Measurements from ENCODE around the gene ZNF488. TPM values are rescaled to one million over a fixed set of nuclear protein-coding genes. Genes with fewer than 3 reads are reported as not detected.

The ZNF488 gene
- total RNA-seq, 1 donor from 2014 or later, result 0.29 TPM

DNA sequence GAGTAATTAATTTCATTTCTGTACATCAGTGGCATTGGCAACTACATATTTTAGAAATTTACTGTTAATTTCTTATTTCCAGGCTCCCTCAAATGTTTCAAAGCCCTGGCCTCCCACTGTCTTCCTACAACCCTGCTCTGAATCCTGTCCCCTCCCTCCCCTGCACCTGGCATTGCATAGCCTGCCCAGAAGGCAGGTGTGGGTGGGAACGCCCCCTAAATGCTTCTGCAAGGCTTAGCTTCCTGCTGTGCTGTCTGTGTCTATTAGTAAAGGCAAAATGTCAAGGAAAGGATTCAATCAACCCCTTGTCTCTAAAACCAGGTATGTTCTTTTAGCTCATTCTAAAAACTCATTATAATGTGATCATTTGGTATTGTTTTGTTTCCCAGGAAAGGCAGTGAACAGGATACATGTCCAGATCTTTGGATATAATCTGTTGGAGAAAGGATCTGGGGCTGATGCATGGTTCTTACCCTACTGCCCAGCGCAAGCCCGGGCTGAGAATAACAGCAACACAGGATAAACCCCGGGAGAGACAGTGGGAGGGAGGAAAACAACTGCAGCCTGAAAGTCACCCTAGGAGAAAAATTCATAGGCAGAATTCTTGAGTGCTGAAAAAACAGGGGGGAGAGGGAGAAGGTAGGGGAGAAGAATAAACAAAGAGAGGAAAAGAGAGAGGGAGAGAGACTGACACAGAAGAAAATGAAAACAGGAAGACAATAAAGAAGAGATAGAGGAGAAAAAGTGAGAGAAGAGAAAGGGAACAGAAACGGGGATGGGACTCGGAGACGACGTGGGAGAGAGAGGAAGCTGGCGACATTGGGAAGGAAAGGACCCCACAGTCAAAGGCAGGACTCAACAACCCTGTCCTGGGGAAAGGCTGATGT is 589 bp downstream of the ZNF488 start:
- Histone ChIP-seq H3K27me3 (ENCODE audit: control insufficient read depth, insufficient read depth, low read length) (peaks cover 8% of the 10 kb centered on the region), H3K36me3 (ENCODE audit: control insufficient read depth, insufficient read depth, low read length) (no peaks in the 10 kb centered on the region), H3K4me3 (ENCODE audit: low read depth, low read length) (peak overlapping the region; percentile 78)
- no peak for DNase-seq (ENCODE audit: low read depth)
- TF ChIP-seq, protein P1, sequence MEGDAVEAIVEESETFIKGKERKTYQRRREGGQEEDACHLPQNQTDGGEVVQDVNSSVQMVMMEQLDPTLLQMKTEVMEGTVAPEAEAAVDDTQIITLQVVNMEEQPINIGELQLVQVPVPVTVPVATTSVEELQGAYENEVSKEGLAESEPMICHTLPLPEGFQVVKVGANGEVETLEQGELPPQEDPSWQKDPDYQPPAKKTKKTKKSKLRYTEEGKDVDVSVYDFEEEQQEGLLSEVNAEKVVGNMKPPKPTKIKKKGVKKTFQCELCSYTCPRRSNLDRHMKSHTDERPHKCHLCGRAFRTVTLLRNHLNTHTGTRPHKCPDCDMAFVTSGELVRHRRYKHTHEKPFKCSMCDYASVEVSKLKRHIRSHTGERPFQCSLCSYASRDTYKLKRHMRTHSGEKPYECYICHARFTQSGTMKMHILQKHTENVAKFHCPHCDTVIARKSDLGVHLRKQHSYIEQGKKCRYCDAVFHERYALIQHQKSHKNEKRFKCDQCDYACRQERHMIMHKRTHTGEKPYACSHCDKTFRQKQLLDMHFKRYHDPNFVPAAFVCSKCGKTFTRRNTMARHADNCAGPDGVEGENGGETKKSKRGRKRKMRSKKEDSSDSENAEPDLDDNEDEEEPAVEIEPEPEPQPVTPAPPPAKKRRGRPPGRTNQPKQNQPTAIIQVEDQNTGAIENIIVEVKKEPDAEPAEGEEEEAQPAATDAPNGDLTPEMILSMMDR (IDR thresholded peaks at IDR 0.05; ENCODE audit: insufficient read depth, low read length, poor library complexity, severe bottlenecking), result no peak

DNA sequence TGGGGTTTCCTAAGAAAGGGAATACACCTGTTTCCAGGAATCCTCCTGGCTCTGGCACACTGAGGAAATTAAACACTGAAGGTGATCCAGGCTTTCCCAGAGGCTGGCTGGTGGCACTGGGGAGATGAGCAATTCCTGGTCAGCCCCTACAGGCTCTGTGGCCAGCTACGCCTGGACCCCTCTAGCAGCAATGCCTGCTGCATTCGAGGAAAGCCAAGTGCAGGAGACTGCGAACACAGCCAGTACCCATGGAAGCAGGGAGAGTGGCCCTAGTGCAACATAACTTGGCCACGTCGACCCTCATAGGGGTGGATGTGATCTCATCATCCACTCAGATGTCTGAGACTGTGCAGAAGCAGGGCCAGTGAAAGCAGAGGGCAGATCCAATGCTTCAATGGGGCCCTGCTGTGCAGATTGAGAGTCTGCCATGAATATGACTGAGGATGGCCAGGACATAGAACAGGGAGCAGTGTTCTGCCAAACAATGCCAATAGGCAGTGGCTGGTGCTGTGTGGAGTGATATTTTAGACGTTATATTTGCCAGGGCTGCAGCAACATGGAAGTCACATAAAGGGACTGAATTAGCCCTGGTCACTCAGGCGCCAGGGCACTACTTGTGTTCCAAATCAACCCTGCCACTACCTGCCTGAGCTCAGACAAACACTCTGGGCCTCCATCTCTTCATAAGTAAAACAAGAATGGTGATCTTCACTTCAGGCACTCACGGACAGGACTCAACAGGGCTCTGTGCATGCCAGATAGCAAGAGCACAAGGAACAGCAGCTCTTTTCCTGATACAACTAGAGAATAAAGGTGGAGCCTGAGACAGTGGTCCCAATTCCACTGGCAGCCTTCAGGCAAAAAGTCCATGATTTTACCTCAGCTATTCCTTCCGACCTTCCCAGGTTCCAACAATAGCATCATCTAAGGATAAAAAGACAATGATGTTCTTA is 2.4 kb downstream of the ZNF488 start:
- Histone ChIP-seq H3K4me3 (ENCODE audit: low read depth, low read length) (no peak overlapping the region), H3K27me3 (ENCODE audit: control insufficient read depth, insufficient read depth, low read length) (peaks cover 15% of the 10 kb centered on the region)

DNA sequence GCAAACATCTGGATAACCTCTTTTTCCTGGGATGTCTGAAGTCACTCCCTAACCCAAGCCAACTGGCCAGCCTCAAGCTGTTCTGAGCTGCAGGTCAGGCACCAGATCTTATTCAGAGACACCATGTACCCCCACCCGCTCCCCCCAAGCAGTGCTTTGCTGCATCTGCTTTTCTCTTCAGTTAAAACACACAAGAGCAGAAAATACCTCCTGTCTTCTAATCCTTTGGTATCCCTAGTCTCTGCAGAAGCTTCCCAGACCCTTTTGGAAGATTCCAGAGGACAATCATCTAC is 3.0 kb downstream of the ZNF488 start:
- Histone ChIP-seq H3K27me3 (ENCODE audit: control insufficient read depth, insufficient read depth, low read length) (peaks cover 16% of the 10 kb centered on the region), H3K36me3 (ENCODE audit: control insufficient read depth, insufficient read depth, low read length) (no peaks in the 10 kb centered on the region), H3K4me3 (ENCODE audit: low read depth, low read length) (no peak overlapping the region)
- no peak for DNase-seq (ENCODE audit: low read depth)
- TF ChIP-seq, protein P1 (IDR thresholded peaks at IDR 0.05; ENCODE audit: insufficient read depth, low read length, poor library complexity, severe bottlenecking), result no peak

More for the DNA sequence above, 2.4 kb downstream of the ZNF488 start:
- no peak for DNase-seq (ENCODE audit: low read depth)
- no peaks in the 10 kb centered on the region for H3K36me3 ChIP-seq (ENCODE audit: control insufficient read depth, insufficient read depth, low read length)
- TF ChIP-seq, protein P1 (IDR thresholded peaks at IDR 0.05; ENCODE audit: insufficient read depth, low read length, poor library complexity, severe bottlenecking), result no peak

DNA sequence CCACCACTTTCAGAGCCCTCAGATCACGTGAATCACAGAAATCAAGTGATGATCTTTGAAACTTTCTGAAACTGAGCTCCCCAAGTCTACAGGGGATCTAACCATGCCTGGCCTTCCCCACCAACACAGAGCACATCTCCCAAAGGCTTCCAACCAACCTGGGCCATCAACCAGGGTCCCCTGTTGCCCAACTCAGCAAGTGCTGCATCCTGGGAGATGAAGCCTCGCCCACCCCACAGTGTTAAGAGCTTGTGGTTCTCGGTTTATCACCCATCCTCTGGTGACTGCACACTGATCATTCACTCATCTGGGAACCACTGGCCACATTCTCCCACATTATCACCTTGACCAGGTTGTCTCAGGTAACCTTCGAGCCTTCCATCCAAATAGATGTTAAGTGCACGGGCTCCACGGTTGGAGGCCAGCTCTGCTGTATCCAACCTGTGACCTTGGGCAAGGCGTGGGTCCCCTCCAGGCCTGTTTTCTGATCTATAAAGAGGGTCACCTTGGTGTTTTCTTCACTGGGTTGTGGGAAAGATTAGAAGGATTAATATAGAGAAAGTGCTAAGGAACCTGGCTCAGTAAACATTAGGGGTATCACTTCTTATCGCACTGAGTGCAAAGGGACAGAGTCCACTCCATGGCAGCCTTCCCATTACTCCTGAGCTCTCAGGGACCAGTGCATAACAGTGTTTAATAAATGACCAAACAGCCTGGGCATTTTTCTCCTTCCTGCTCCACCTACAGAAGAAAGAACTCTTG is 3.6 kb downstream of the ZNF488 start:
- peaks cover 16% of the 10 kb centered on the region for H3K27me3 ChIP-seq (ENCODE audit: control insufficient read depth, insufficient read depth, low read length)
- DNase-seq (ENCODE audit: low read depth), result no peak
- H3K36me3 ChIP-seq (ENCODE audit: control insufficient read depth, insufficient read depth, low read length), result no peaks in the 10 kb centered on the region
- TF ChIP-seq, protein P1 (IDR thresholded peaks at IDR 0.05; ENCODE audit: insufficient read depth, low read length, poor library complexity, severe bottlenecking), result no peak
- H3K4me3 ChIP-seq (ENCODE audit: low read depth, low read length), result no peak overlapping the region

DNA sequence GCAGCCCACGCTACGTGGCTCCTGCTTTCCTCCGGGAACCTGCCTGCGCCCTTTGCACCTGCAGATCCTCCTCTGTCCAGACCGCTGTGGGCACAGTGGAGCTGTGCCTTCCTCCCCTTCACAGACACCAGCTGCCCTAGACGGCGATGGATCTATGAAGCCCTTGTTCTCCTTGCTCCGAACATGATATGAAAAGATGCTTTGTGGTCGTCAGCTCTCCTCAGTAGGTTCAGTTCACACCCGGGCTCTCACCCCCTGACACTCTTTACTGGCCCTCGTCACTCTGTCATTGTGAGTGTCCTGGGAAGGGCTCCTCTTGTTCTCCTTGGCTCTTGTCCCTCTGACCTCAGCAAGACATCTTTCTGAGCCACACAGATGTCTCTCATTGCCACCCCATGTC is 4.2 kb downstream of the ZNF488 start:
- DNase-seq (ENCODE audit: low read depth), result no peak
- TF ChIP-seq, protein P1 (IDR thresholded peaks at IDR 0.05; ENCODE audit: insufficient read depth, low read length, poor library complexity, severe bottlenecking), result no peak
- peaks cover 16% of the 10 kb centered on the region for H3K27me3 ChIP-seq (ENCODE audit: control insufficient read depth, insufficient read depth, low read length)

More for the DNA sequence above, 4.2 kb downstream of the ZNF488 start:
- H3K4me3 ChIP-seq (ENCODE audit: low read depth, low read length), result no peak overlapping the region
- no peaks in the 10 kb centered on the region for H3K36me3 ChIP-seq (ENCODE audit: control insufficient read depth, insufficient read depth, low read length)

All from kidney epithelial cell (primary cell).